Measurements from ENCODE around the gene TOMM5.

The TOMM5 gene

DNA sequence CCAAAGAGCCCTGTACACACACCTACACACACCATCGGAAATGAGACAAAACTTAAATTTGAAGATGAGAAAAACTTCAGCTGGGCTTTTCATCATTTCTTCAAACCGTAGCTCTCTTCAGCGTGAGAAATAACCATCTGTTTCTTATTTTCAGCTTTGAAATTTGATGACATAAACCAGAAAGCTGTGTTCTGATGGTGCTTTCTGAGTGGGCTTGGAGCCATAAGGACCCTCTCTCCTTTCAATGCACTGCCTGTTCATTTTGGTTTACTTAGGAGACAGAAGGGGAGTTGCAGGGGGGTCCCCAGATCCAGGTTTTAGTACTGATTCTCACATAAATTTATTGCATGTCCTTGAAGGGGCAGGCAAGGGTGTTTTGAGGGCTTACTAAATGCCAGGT is 25.7 kb downstream of the TOMM5 start:
- DNase-seq (ENCODE audit: low read depth in 1 of 2, low spot score in 1 of 2) = no peak
- no peak for TF ChIP-seq JUND (IDR thresholded peaks at IDR 0.05; ENCODE audit: low read depth)
- in situ Hi-C loops (cut with HindIII; ENCODE audit: low pct_unique_long_range_greater_than_20kb, low sequenced_read_pairs) = no loop called here

DNA sequence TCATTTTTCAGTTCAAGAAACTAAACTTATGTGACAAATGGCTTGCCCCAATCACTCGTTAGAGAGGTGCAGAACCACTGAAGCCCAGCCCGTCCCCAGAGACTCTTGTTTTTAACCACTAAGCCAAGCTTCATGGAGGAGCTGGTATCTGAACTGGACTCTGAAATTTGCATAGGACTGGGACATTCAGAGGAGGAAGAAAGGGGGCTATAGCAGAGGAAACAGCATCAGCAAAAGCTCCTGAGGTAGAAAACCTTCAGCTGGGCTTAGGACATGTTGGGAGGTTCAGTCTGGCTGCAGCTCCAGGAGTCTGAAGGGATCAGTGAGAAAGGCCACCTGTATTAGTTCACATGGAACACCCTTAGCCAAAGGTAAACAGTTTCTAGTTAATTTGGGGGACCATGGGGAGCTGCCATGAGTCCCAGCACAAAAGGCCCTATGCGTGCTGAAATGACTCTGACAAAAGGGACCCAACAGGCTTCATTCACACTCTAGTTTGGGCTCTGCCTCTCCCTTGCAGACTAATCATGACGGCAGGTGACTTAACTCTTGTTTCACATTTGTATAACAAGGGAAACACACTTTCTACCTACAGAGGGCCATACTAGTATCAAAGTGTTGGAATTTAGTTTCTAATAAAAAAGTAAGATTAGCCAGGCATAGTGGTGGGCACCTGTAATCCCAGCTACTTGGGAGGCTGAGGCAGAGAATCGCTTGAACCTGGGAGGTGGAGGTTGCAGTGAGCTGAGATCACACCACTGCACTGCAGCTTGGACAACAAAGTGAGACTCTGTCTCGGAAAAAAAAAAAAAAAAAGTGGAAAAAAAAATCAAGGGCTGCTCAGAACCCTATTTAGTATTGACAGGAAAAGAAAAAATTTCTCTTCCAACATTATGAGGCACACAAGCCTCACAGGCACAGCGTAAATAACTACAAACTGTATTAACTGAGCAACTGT is 26.5 kb downstream of the TOMM5 start:
- in situ Hi-C loops (cut with HindIII; ENCODE audit: low pct_unique_long_range_greater_than_20kb, low sequenced_read_pairs) = no loop called here
- TF ChIP-seq JUND (IDR thresholded peaks at IDR 0.05; ENCODE audit: low read depth) = no peak
- no peak for DNase-seq (ENCODE audit: low read depth in 1 of 2, low spot score in 1 of 2)

- no peak for DNase-seq (ENCODE audit: low read depth in 1 of 2, low spot score in 1 of 2)
- in situ Hi-C loops (cut with HindIII; ENCODE audit: low pct_unique_long_range_greater_than_20kb, low sequenced_read_pairs) = no loop called here
- no peak for TF ChIP-seq JUND (IDR thresholded peaks at IDR 0.05; ENCODE audit: low read depth)
These were observed 27.5 kb downstream of the TOMM5 start for GRCh38 chr9:37564916-37565315.

- in situ Hi-C loops (cut with HindIII; ENCODE audit: low pct_unique_long_range_greater_than_20kb, low sequenced_read_pairs) = no loop called here
- no peak for DNase-seq (ENCODE audit: low read depth in 1 of 2, low spot score in 1 of 2)
- no peak for TF ChIP-seq JUND (IDR thresholded peaks at IDR 0.05; ENCODE audit: low read depth)
These were observed 28.4 kb downstream of the TOMM5 start for GRCh38 chr9:37563806-37564513.

- DNase-seq (ENCODE audit: low read depth in 1 of 2, low spot score in 1 of 2) = no peak
- TF ChIP-seq JUND (IDR thresholded peaks at IDR 0.05; ENCODE audit: low read depth) = no peak
- in situ Hi-C loops (cut with HindIII; ENCODE audit: low pct_unique_long_range_greater_than_20kb, low sequenced_read_pairs) = no loop called here
These were observed 29.6 kb downstream of the TOMM5 start for GRCh38 chr9:37562826-37563225.

- TF ChIP-seq JUND (IDR thresholded peaks at IDR 0.05; ENCODE audit: low read depth) = no peak
- no peak for DNase-seq (ENCODE audit: low read depth in 1 of 2, low spot score in 1 of 2)
- in situ Hi-C loops (cut with HindIII; ENCODE audit: low pct_unique_long_range_greater_than_20kb, low sequenced_read_pairs) = no loop called here
These were observed 30.7 kb downstream of the TOMM5 start for GRCh38 chr9:37561682-37562081.

GRCh38 chr9:37559855-37560592 is 32.4 kb downstream of the TOMM5 start:
- in situ Hi-C loops (cut with HindIII; ENCODE audit: low pct_unique_long_range_greater_than_20kb, low sequenced_read_pairs) = no loop called here
- no peak for DNase-seq (ENCODE audit: low read depth in 1 of 2, low spot score in 1 of 2)

DNA sequence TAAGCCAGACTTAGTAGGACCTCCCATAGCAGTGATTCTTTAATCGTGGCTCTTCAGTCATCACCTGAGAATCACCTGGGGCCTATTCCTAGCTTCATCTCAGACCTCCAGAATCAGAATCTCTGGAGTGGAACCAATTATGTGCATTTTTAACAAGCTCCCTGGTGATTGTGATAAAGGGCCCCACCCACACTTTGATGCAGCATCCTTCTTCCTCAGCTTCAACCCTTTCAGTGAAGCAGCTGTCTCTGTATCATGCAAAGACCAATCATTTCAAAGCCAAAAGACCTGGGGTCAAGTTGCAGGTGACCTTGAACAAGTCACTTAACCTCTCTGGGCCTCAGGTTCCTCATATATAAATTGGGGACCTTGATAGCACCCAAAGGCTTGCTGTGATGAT is 33.3 kb downstream of the TOMM5 start:
- DNase-seq (ENCODE audit: low read depth in 1 of 2, low spot score in 1 of 2) = no peak
- no peak for TF ChIP-seq JUND (IDR thresholded peaks at IDR 0.05; ENCODE audit: low read depth)
- in situ Hi-C loops (cut with HindIII; ENCODE audit: low pct_unique_long_range_greater_than_20kb, low sequenced_read_pairs) = no loop called here

More at GRCh38 chr9:37559855-37560592, 32.4 kb downstream of the TOMM5 start:
- TF ChIP-seq JUND (IDR thresholded peaks at IDR 0.05; ENCODE audit: low read depth) = no peak

DNA sequence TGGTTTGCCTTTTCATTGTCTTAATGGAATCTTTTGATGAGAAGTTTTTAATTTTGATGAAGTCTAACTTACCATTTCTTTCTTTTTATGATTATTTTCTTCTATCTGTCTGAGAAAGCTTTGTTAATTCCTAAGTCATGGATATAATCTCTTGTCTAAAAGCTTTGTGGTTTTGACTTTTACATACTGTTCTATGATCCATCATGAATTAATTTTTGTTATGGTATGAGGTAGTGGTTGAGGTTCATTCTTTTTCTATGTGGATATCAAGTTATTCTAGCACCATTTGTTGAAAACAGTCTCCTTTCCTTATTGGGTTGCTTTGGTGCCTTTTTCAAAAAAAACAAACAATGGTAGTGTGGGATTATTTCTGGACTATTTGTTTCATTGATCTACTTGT is 36.6 kb downstream of the TOMM5 start:
- no peak for TF ChIP-seq JUND (IDR thresholded peaks at IDR 0.05; ENCODE audit: low read depth)
- in situ Hi-C loops (cut with HindIII; ENCODE audit: low pct_unique_long_range_greater_than_20kb, low sequenced_read_pairs) = no loop called here
- no peak for DNase-seq (ENCODE audit: low read depth in 1 of 2, low spot score in 1 of 2)

GRCh38 chr9:37554318-37554717 is 38.1 kb downstream of the TOMM5 start:
- TF ChIP-seq JUND (IDR thresholded peaks at IDR 0.05; ENCODE audit: low read depth) = no peak
- no peak for DNase-seq (ENCODE audit: low read depth in 1 of 2, low spot score in 1 of 2)
- in situ Hi-C loops (cut with HindIII; ENCODE audit: low pct_unique_long_range_greater_than_20kb, low sequenced_read_pairs) = no loop called here

- TF ChIP-seq JUND (IDR thresholded peaks at IDR 0.05; ENCODE audit: low read depth) = no peak
- in situ Hi-C loops (cut with HindIII; ENCODE audit: low pct_unique_long_range_greater_than_20kb, low sequenced_read_pairs) = no loop called here
- DNase-seq (ENCODE audit: low read depth in 1 of 2, low spot score in 1 of 2) = no peak
These were observed 40.5 kb downstream of the TOMM5 start for GRCh38 chr9:37551888-37552287.

GRCh38 chr9:37551468-37551867 is 40.9 kb downstream of the TOMM5 start:
- in situ Hi-C loops (cut with HindIII; ENCODE audit: low pct_unique_long_range_greater_than_20kb, low sequenced_read_pairs) = no loop called here
- TF ChIP-seq JUND (IDR thresholded peaks at IDR 0.05; ENCODE audit: low read depth) = no peak
- no peak for DNase-seq (ENCODE audit: low read depth in 1 of 2, low spot score in 1 of 2)
